ENCODE data around the gene PCDH18.

DNA sequence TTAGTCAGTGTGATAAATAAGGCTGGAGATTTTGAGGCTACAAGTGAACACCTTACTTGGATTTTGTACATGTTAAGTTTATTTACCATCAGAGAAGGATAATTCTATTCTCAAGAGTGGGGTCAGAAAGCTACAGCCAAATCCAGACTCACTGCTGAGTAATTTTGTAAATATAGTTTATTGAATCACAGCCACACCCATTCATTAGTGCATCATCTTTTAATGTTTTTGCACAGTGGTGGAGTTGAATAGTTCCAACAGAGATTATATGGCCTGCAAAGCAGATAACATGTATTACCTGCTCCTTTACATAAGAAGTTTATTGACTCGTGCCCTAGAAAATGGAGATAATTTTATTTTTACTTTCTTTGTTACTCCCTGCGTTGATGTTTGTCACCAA is 60.4 kb downstream of the PCDH18 start:
- TF ChIP-seq, protein P1, sequence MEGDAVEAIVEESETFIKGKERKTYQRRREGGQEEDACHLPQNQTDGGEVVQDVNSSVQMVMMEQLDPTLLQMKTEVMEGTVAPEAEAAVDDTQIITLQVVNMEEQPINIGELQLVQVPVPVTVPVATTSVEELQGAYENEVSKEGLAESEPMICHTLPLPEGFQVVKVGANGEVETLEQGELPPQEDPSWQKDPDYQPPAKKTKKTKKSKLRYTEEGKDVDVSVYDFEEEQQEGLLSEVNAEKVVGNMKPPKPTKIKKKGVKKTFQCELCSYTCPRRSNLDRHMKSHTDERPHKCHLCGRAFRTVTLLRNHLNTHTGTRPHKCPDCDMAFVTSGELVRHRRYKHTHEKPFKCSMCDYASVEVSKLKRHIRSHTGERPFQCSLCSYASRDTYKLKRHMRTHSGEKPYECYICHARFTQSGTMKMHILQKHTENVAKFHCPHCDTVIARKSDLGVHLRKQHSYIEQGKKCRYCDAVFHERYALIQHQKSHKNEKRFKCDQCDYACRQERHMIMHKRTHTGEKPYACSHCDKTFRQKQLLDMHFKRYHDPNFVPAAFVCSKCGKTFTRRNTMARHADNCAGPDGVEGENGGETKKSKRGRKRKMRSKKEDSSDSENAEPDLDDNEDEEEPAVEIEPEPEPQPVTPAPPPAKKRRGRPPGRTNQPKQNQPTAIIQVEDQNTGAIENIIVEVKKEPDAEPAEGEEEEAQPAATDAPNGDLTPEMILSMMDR (IDR thresholded peaks at IDR 0.05 in 2 of 3, conservative IDR thresholded peaks at IDR 0.05 in 1 of 3; ENCODE audit: control insufficient read depth in 2 of 3, extremely low read depth in 1 of 3, insufficient read depth in 1 of 3, low read depth in 3 of 3, low read length in 3 of 3): no peak
- TF ChIP-seq POLR2AphosphoS5 (IDR thresholded peaks at IDR 0.05; ENCODE audit: low read length): no peak
